Lower lobe of right lung (tissue), 2 donors: ENCODE measurements around the gene RBM44. TPM values are rescaled to one million over a fixed set of nuclear protein-coding genes. Genes with fewer than 3 reads are reported as not detected.
A peak's percentile ranks its signal among the peaks of the same experiment; 100 is the strongest.

ENCODE experiments used
- ATAC-seq, 2 donors: fragments of 200-7000 bp; cut with Tn5 transposase; one replicate each; pipeline ENCODE4 v1.9.1; 2020 to 2022; ENCODE audit warnings: mild to moderate bottlenecking in 2 of 2, moderate library complexity in 2 of 2
- DNase-seq: peaks from one replicate; pipeline ENCODE4 v3.0.0-alpha.2; 2020
- H3K27ac ChIP-seq: fragments of 200-600 bp; one replicate; pipeline ENCODE4 v1.8.0; 2022
- H3K27me3 ChIP-seq: fragments of 200-600 bp; one replicate; pipeline ENCODE4 v1.8.0; 2022; ENCODE audit warnings: low read depth
- H3K36me3 ChIP-seq: fragments of 200-600 bp; one replicate; pipeline ENCODE4 v1.8.0; 2022; ENCODE audit warnings: mild to moderate bottlenecking
- H3K4me1 ChIP-seq: fragments of 200-600 bp; one replicate; pipeline ENCODE4 v1.8.0; 2022
- H3K4me3 ChIP-seq: fragments of 200-600 bp; one replicate; pipeline ENCODE4 v1.8.0; 2022; ENCODE audit warnings: mild to moderate bottlenecking
- H3K9me3 ChIP-seq: fragments of 200-600 bp; one replicate; pipeline ENCODE4 v1.8.0; 2022
- CTCF ChIP-seq: fragments of 200-600 bp; IDR thresholded peaks from one replicate; pipeline ENCODE4 v1.8.0; 2022; ENCODE audit warnings: antibody characterized with exemption, mild to moderate bottlenecking
- intact Hi-C: fragments of 100-400 bp; cut with DNase I; formaldehyde crosslinking; loops from one replicate; pipeline ENCODE4 v1.11.0; 2022
- total RNA-seq: library from RNA; stranded (reverse); fragmentation: NEBNext Ultra II Directional; extraction: Animal tissue kit (Norgen Biotek cat#: 25700); gene quantifications from one replicate; pipeline ENCODE4 v1.2.1, GENCODE V29; 2021
- donor health status: DM: no; HTN: yes; CAD: no; lungs with severe emphysema.

The RBM44 gene
- total RNA-seq, 1 donor from 2014 or later: 0.59 TPM

DNA sequence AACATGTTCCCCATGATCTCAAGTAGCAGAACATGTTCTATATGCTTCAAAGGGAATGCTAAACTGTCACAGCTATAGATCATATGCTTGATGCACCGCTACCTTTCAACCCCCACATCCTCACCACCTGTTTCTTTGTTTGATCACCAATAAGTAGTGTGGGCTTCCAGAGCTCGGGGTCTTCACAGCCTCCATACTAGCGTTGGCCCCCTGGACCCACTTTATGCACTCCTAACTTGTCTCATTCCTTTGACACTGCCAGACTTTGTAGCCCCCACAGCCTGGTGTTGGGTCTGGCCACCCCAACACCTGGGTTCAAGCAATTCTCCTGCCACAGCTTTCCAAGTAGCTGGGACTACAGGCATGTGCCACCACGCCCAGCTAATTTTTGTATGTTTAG is 11.6 kb upstream of the RBM44 start:
- Histone ChIP-seq H3K27me3 (no peaks in the 10 kb centered on the region), H3K9me3 (peaks cover 10% of the 10 kb centered on the region), H3K27ac (no peak overlapping the region), H3K4me3 (no peak overlapping the region), H3K4me1 (no peaks in the 10 kb centered on the region), H3K36me3 (peaks cover 7% of the 10 kb centered on the region)
- DNase-seq (no peak), ATAC-seq (no peak)
- intact Hi-C loops: no loop called here
- TF ChIP-seq CTCF: no peak

DNA sequence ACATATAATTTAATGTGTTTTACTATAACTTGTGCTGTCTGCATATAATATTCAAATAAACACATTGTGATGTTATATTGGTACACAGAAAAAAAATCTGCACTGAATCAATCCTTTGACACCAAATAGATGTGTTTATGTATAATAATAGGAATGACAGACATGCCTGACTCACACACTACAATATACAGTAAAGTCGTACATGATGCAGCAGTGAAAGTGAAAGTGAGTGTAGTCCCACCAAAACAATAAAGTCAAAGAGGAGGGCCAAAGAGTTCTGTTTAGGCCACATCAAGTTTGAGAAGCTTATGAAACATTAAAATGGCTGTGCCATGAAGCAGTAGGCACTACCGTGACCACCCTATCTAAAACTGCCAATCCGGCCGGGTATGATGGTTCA is 8.2 kb upstream of the RBM44 start:
- peaks cover 10% of the 10 kb centered on the region for H3K9me3 ChIP-seq
- intact Hi-C loops: no loop called here
- H3K27ac ChIP-seq: no peak overlapping the region
- no peaks in the 10 kb centered on the region for H3K36me3 ChIP-seq
- H3K4me1 ChIP-seq: no peaks in the 10 kb centered on the region
- no peak overlapping the region for H3K4me3 ChIP-seq
- DNase-seq (no peak), ATAC-seq (no peak)
- no peak for TF ChIP-seq CTCF
- no peaks in the 10 kb centered on the region for H3K27me3 ChIP-seq

DNA sequence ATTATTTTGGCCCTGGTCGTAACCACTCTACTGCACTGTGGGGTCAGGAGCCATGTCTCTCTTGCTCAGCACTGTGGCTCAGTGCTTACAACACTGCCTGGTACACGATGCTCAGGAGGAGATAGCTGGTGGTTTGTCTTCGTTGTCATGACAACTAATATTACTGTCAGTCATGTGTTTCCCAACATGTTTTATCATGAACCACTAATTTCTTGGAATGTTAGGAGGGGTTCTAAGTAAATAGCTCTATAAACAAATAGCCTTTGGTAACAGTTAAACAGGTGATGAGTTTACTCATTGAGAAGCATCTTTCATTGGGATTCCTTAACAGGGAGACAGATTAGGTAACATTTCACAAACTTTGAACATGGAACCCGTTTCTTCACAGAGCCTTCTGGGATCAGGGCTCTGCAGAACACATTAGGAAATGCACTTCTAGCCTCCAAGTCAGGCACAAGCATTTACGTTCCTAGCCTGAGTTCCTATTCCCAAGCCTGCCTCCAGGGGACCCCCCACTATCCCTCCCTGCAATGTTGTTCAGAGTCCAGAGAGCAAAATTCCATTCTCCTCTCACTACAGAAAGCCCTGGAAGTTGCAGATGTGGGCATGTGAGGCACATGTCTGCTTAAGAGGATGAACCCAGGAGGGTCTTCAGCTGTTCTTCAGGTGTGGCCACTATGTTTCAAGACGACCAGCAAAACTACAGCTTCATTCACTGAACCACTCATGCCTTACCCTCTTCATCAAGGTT is 6.4 kb upstream of the RBM44 start:
- H3K9me3 ChIP-seq: peaks cover 3% of the 10 kb centered on the region
- ATAC-seq: peak in 1 of 2 donors; percentile 39

DNA sequence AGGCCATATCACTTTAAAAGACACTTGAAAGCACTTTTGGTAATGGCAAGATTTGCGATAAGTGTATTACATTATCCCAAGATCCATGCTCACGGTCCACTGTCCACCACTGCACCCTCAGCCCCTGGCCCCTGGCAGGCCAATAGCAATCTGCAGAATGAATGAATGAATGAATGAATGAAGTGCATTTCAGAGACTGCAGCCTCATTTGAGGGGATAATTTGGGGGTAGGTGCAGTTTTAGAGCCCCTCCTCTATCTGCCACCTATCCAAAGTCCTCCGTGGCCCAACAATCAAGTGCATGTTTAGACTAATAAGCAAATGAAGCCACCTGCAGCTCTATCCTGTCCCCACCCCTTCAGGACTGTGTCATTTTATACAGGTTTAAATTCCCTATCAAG is 1.3 kb upstream of the RBM44 start:
- ATAC-seq (no peak), DNase-seq (no peak)
- H3K4me1 ChIP-seq: no peaks in the 10 kb centered on the region
- intact Hi-C loops: no loop called here
- H3K36me3 ChIP-seq: no peaks in the 10 kb centered on the region
- H3K27me3 ChIP-seq: no peaks in the 10 kb centered on the region
- H3K27ac ChIP-seq: no peak overlapping the region
- no peaks in the 10 kb centered on the region for H3K9me3 ChIP-seq
- H3K4me3 ChIP-seq: no peak overlapping the region
- TF ChIP-seq CTCF: no peak

More for the DNA sequence above, 6.4 kb upstream of the RBM44 start:
- Histone ChIP-seq H3K27ac (no peak overlapping the region), H3K27me3 (no peaks in the 10 kb centered on the region), H3K4me1 (no peaks in the 10 kb centered on the region), H3K36me3 (no peaks in the 10 kb centered on the region), H3K4me3 (no peak overlapping the region)
- no peak for DNase-seq
- no peak for TF ChIP-seq CTCF
- intact Hi-C loops: no loop called here

- DNase-seq: no peak
- Histone ChIP-seq H3K4me3 (no peak overlapping the region), H3K4me1 (no peaks in the 10 kb centered on the region), H3K27ac (no peak overlapping the region), H3K27me3 (no peaks in the 10 kb centered on the region), H3K9me3 (no peaks in the 10 kb centered on the region), H3K36me3 (no peaks in the 10 kb centered on the region)
- no peak for ATAC-seq
- TF ChIP-seq CTCF: no peak
- intact Hi-C loops: no loop called here
Measured at GRCh38 chr2:237799060-237799428, 465 bp downstream of the RBM44 start.
